Tibial artery (tissue), 4 donors: ENCODE data around the gene CARD10.
A peak's percentile ranks its signal among the peaks of the same experiment; 100 is the strongest.

Experiments
- DNase-seq, 2 donors: peaks; one replicate each; pipeline ENCODE4 v3.0.0-alpha.2; 2019
- H3K27ac ChIP-seq, 2 donors: fragments of 200-600 bp; sonication (generic) in 1 of 2; 1 replicate in 1 of 2; 2 replicates in 1 of 2; pipeline ENCODE4 v1.5.1; 2018 to 2019; ENCODE audit warnings: mild to moderate bottlenecking in 1 of 2
- H3K27me3 ChIP-seq, 2 donors: fragments of 200-600 bp; sonication (generic) in 1 of 2; one replicate each; pipeline versions ENCODE4 v1.5.1 to v1.6.0; 2016 to 2019
- H3K36me3 ChIP-seq, 3 donors: fragments of 200-600 bp; sonication (generic) in 2 of 3; one replicate each; pipeline ENCODE4 v1.5.1; 2016 to 2019; ENCODE audit warnings: mild to moderate bottlenecking in 2 of 3
- H3K4me1 ChIP-seq, 4 donors: fragments of 200-600 bp; sonication (generic) in 2 of 4; 1 replicate in 3 of 4; 2 replicates in 1 of 4; pipeline ENCODE4 v1.5.1; 2016 to 2019
- H3K4me3 ChIP-seq, 2 donors: fragments of 200-600 bp; sonication (generic) in 1 of 2; 1 replicate in 1 of 2; 2 replicates in 1 of 2; pipeline ENCODE4 v1.5.1; 2018 to 2019; ENCODE audit warnings: mild to moderate bottlenecking in 2 of 2
- H3K9me3 ChIP-seq, 3 donors: fragments of 200-600 bp; sonication (generic) in 1 of 3; one replicate each; pipeline ENCODE4 v1.5.1; 2016 to 2019
- intact Hi-C: fragments of 100-400 bp; cut with DNase I; formaldehyde crosslinking; loops from one replicate; pipeline ENCODE4 v1.15.0; 2023; ENCODE audit warnings: low total_unique reads
- TF ChIP-seq, protein P1 (sequence below), 2 experiments: fragments of 200-600 bp in 1 of 2; fragments of 450-650 bp in 1 of 2; IDR thresholded peaks; one replicate each; pipeline ENCODE4 v1.5.1; 2017 to 2019; ENCODE audit warnings: antibody characterized with exemption in 2 of 2, mild to moderate bottlenecking in 1 of 2, moderate library complexity in 1 of 2

The CARD10 gene

DNA sequence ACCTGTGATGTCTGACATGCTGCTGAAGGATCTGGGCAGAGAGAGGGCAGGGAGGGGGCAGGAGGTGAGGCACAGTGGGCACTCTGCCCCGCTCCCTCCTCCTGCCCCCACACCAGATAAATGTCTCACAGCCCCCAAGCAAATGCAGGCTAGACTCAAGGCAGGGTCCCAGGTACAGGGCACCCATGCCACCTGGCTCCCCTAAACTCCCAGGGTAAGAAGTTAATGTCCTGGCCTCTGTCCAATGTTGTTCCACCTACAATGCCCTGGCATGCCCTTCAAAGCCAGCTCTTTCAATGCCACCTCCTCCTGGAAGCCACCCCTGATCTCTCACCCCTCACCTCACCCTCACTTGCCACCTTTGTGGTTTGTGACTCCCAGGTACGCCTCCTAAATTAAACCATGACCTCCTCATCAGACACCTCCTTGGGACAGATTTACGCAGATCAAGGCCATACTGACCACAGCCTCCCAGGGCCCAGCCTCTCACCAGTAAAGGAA is 16.0 kb downstream of the CARD10 start:
- no peak for DNase-seq
- intact Hi-C loops: no loop called here
- Histone ChIP-seq H3K4me1 (peaks cover 0 to 17% (median 9%) of the 10 kb centered on the region in 4 donors), H3K9me3 (no peaks in the 10 kb centered on the region), H3K27ac (no peak overlapping the region), H3K36me3 (peaks cover 0 to 30% (median 0%) of the 10 kb centered on the region in 3 donors), H3K27me3 (peaks cover 0 to 25% of the 10 kb centered on the region in 2 donors), H3K4me3 (no peak overlapping the region)
- TF ChIP-seq, protein P1, sequence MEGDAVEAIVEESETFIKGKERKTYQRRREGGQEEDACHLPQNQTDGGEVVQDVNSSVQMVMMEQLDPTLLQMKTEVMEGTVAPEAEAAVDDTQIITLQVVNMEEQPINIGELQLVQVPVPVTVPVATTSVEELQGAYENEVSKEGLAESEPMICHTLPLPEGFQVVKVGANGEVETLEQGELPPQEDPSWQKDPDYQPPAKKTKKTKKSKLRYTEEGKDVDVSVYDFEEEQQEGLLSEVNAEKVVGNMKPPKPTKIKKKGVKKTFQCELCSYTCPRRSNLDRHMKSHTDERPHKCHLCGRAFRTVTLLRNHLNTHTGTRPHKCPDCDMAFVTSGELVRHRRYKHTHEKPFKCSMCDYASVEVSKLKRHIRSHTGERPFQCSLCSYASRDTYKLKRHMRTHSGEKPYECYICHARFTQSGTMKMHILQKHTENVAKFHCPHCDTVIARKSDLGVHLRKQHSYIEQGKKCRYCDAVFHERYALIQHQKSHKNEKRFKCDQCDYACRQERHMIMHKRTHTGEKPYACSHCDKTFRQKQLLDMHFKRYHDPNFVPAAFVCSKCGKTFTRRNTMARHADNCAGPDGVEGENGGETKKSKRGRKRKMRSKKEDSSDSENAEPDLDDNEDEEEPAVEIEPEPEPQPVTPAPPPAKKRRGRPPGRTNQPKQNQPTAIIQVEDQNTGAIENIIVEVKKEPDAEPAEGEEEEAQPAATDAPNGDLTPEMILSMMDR (IDR thresholded peaks at IDR 0.05): no peak

GRCh38 chr22:37502342-37503182 is 16.7 kb downstream of the CARD10 start:
- H3K27me3 ChIP-seq: peaks cover 0 to 21% of the 10 kb centered on the region in 2 donors
- no peak for DNase-seq
- H3K4me3 ChIP-seq: no peak overlapping the region
- H3K4me1 ChIP-seq: peaks cover 0 to 17% (median 9%) of the 10 kb centered on the region in 4 donors
- H3K27ac ChIP-seq: no peak overlapping the region
- TF ChIP-seq, protein P1 (IDR thresholded peaks at IDR 0.05): no peak
- peaks cover 0 to 27% (median 0%) of the 10 kb centered on the region in 3 donors for H3K36me3 ChIP-seq
- H3K9me3 ChIP-seq: no peaks in the 10 kb centered on the region
- intact Hi-C loops: no loop called here

DNA sequence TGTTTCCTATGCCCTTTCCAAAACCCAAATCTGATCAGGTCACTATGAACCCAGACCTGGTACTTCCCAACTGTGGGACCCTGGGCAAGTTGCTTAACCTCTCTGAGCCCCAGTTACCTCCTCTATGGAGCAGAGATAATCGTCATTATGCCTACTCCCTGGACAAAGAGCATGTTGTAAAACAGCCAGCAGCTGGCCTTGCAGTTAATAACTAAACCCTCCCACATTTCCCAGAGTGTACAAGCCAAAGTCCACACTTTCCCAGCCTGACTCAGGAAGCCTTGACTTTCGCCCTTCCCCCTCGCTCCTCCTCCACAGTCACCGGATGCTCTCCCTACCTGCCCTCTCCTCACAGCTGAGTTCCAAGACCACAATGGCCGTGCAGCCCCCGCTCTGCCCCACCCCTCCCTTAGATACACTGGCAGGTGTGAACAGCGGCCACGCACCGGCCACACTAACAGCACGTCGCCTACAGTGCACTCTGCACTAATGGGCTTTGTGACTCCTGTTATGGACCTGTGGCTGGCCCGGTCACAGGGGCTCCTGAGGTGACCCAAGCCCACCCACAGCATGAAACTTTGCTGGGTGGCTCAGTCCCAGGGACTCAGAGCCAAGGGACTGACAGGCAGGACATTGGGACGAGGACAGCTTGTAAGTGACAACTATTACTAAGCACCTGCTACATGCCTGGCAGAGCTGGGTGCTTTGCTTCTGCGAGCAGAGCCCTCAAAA is 17.4 kb downstream of the CARD10 start:
- H3K4me1 ChIP-seq: peaks cover 0 to 17% (median 9%) of the 10 kb centered on the region in 4 donors

DNA sequence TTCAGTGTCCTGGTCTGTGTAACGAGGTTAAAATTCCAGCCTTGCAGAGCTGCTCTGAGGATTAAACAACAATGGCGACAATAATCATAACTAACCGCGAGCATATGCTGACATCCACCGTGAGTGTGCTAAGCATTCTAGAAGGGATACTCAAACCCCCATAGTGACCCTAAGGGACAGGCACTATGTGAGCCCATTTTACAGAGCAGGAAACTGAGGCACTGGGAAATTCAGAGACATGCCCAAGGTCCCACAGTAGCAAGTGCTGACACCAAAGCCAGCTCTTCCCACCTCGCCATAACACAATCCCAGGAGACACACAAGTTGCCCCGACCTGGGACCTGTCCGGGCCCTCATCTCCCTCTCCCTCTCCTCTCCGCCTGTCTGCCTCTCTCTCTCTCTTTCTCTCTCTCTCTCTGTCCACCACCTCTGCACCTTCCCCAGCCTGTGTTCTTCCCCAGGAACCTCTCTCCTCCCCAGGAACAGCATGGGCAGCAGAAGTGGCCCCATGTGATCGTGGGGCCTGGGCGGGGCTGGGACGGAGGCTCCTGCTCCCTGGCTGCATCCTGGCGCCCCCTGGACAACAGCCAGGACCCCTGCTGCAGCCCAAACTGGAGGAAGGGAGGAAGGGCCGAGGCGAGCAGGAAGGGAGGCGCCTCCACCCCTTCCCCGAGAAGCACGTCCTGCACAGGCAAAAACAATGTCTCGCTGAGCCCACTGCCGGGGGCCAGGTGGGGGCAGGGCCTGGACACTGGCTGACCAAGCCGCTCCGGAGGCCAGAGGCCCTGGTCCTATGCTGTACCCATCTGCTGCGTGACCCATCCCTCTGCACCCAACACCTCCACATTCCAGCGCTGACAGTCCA is 18.2 kb downstream of the CARD10 start:
- Histone ChIP-seq H3K4me1 (peaks cover 0 to 17% (median 9%) of the 10 kb centered on the region in 4 donors), H3K27ac (no peak overlapping the region), H3K27me3 (peaks cover 0 to 31% of the 10 kb centered on the region in 2 donors), H3K4me3 (no peak overlapping the region), H3K36me3 (peaks cover 0 to 17% (median 0%) of the 10 kb centered on the region in 3 donors), H3K9me3 (no peaks in the 10 kb centered on the region)
- intact Hi-C loops: no loop called here
- DNase-seq: no peak
- TF ChIP-seq, protein P1 (IDR thresholded peaks at IDR 0.05): no peak

More for the DNA sequence above, 17.4 kb downstream of the CARD10 start:
- TF ChIP-seq, protein P1 (IDR thresholded peaks at IDR 0.05): no peak
- no peak overlapping the region for H3K4me3 ChIP-seq
- intact Hi-C loops: no loop called here
- H3K27ac ChIP-seq: no peak overlapping the region
- DNase-seq: peak; percentile 40 to 70
- no peaks in the 10 kb centered on the region for H3K9me3 ChIP-seq
- H3K27me3 ChIP-seq: peaks cover 0 to 25% of the 10 kb centered on the region in 2 donors
- peaks cover 0 to 24% (median 0%) of the 10 kb centered on the region in 3 donors for H3K36me3 ChIP-seq
